Activated CD4-positive, CD25-positive, alpha-beta regulatory T cell (primary cell): ENCODE results near the gene LINC00237.

Experiments
- DNase-seq, 4 experiments: peaks; one replicate each; lab custom pipeline; 2025; lab: John Stamatoyannopoulos, UW

The LINC00237 gene

DNA sequence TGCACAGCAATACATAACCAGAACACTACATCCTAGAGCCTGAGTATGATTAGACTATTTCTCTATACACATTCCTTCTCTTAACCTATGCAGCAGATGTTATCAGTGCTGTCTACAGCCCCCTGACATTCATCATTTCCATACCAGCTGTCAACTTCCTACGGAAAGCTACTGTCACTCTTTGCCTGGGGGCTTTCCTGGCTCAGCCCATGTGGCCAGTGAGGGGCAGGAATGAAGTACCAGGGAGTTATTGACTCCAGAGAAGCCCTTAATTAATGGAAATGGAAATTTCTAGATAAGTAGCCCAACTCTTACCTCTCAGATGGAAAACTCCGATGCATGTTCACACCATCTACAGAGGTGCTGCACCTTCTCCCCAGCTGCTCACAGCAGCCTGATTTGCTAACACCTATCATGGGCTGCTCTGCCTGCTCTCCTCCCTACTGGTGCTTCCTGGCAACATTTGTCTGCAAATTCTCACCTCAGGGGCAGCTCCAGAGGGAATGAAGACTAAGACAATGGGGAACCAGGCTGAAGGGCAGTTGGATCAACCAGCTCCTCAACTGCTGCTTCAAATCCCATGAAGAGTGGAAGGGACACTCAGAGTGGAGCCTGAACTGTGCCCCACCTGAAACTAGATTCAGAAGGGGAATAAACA is 59.6 kb downstream of the LINC00237 start:
- no peak for DNase-seq
